Measurements from ENCODE around the gene DRC7.

DNA sequence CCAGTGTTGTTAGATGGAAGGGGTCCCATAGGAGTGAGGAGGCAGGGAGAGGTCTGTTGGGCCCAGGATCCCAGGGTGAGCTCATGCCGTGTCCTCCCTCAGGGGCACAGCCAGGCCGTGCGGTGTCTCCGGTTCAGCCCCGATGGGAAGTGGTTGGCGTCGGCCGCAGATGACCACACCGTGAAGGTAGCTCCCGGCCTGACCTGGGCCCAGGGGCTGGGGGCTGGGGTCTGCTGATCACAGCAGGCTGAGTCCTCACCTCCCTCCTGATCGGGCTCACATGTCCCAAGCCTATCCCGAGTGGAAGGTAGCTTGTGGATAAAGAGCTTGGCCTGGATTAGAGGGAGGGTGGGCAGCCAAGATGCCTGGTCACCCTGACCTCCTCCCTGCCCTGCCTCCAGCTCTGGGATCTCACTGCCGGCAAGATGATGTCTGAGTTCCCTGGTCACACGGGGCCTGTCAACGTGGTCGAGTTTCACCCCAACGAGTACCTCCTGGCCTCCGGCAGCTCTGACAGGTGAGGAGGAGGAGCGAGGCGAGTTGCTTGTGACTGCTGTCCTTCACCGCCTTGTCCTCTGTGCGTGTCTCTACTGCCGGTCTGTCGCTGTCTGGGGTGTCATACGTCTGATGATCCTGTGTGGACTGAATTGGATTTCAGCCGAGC is 57.1 kb downstream of the DRC7 start:
- TF ChIP-seq, protein P1, sequence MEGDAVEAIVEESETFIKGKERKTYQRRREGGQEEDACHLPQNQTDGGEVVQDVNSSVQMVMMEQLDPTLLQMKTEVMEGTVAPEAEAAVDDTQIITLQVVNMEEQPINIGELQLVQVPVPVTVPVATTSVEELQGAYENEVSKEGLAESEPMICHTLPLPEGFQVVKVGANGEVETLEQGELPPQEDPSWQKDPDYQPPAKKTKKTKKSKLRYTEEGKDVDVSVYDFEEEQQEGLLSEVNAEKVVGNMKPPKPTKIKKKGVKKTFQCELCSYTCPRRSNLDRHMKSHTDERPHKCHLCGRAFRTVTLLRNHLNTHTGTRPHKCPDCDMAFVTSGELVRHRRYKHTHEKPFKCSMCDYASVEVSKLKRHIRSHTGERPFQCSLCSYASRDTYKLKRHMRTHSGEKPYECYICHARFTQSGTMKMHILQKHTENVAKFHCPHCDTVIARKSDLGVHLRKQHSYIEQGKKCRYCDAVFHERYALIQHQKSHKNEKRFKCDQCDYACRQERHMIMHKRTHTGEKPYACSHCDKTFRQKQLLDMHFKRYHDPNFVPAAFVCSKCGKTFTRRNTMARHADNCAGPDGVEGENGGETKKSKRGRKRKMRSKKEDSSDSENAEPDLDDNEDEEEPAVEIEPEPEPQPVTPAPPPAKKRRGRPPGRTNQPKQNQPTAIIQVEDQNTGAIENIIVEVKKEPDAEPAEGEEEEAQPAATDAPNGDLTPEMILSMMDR (IDR thresholded peaks at IDR 0.05): no peak
- TF ChIP-seq POLR2A (IDR thresholded peaks at IDR 0.05): no peak

Data from esophagus squamous epithelium (tissue), 4 donors.